OCI-LY7 (cell line): ENCODE data around the gene NRCAM. TPM values are rescaled to one million over a fixed set of nuclear protein-coding genes. Genes with fewer than 3 reads are reported as not detected.

Source experiments
- BruUV-seq: library from RNA; stranded (reverse); fragments of 400-500 nt; replicated peaks from 2 replicates; lab custom pipeline; 2021; lab: Mats Ljungman, UMichigan
- CTCF ChIA-PET: fragments of 300-600 bp; sonication (Branson Sonifier 250); formaldehyde crosslinking; loops from one replicate; lab custom pipeline; 2022; ENCODE audit warnings: antibody characterized with exemption; ENCODE audit not compliant: unreplicated experiment; lab: Charles Lee
- POLR2A ChIA-PET: fragments of 300-600 bp; sonication (Branson Sonifier 250); formaldehyde crosslinking; loops from one replicate; lab custom pipeline; 2022; ENCODE audit warnings: antibody characterized with exemption; lab: Charles Lee
- DNase-seq: peaks from one replicate; pipeline ENCODE4 v3.0.0-alpha.2; 2015; ENCODE audit warnings: low spot score
- H2AFZ ChIP-seq: fragments of 200-600 bp; sonication (generic), shearing (Covaris generic); 2 replicates; pipeline ENCODE4 v1.6.1; 2014; ENCODE audit warnings: mild to moderate bottlenecking, antibody characterized with exemption, low read length, moderate library complexity
- H3K27ac ChIP-seq: fragments of 200-600 bp; sonication (generic); 2 replicates; pipeline ENCODE4 v1.5.1; 2014; ENCODE audit warnings: mixed run types, low read depth, mild to moderate bottlenecking, moderate library complexity, low read length, inconsistent platforms; ENCODE audit not compliant: poor library complexity, severe bottlenecking
- H3K36me3 ChIP-seq: fragments of 200-600 bp; sonication (generic); 2 replicates; pipeline ENCODE4 v1.6.1; 2014; ENCODE audit warnings: mild to moderate bottlenecking, antibody characterized with exemption, low read length, moderate library complexity, mixed read lengths; ENCODE audit not compliant: insufficient read depth
- H3K4me1 ChIP-seq: fragments of 200-600 bp; sonication (generic); 2 replicates; pipeline ENCODE4 v1.5.1; 2014; ENCODE audit warnings: mild to moderate bottlenecking, low read length; ENCODE audit not compliant: insufficient read depth, poor library complexity, severe bottlenecking
- H3K4me2 ChIP-seq: fragments of 200-600 bp; sonication (generic); 2 replicates; pipeline ENCODE4 v1.6.1; 2014; ENCODE audit warnings: mild to moderate bottlenecking, low read length
- H3K4me3 ChIP-seq: fragments of 200-600 bp; sonication (generic); 2 replicates; pipeline ENCODE4 v1.5.1; 2014; ENCODE audit warnings: mild to moderate bottlenecking, low read depth, low read length; ENCODE audit not compliant: poor library complexity, severe bottlenecking
- H3K79me2 ChIP-seq: fragments of 200-600 bp; sonication (generic); 2 replicates; pipeline ENCODE4 v1.6.1; 2016; ENCODE audit warnings: low read depth, mild to moderate bottlenecking, low read length, moderate library complexity, mixed read lengths; ENCODE audit not compliant: insufficient read depth
- H3K9me2 ChIP-seq: fragments of 200-600 bp; sonication (generic); 2 replicates; pipeline ENCODE4 v1.6.1; 2016; ENCODE audit warnings: mild to moderate bottlenecking, low read length, mixed read lengths; ENCODE audit not compliant: insufficient read depth
- H3K9me3 ChIP-seq: fragments of 200-600 bp; sonication (generic); 2 replicates; pipeline ENCODE4 v1.6.1; 2014; ENCODE audit warnings: mild to moderate bottlenecking, mixed run types, low read length, mixed read lengths
- H4K20me1 ChIP-seq: fragments of 200-600 bp; sonication (generic); 2 replicates; pipeline ENCODE4 v1.6.1; 2014; ENCODE audit warnings: mild to moderate bottlenecking, antibody characterized with exemption, low read length, moderate library complexity, mixed read lengths; ENCODE audit not compliant: insufficient read depth
- CTCF ChIP-seq: fragments of 200-600 bp; sonication (generic); conservative IDR thresholded peaks from 2 replicates; pipeline ENCODE4 v1.5.1; 2014; ENCODE audit warnings: mild to moderate bottlenecking, antibody characterized with exemption, low read length, moderate library complexity, mixed read lengths
- EZH2phosphoT487 ChIP-seq: fragments of 200-600 bp; sonication (generic); IDR thresholded peaks from 2 replicates; pipeline ENCODE4 v1.6.1; 2018; ENCODE audit warnings: low read depth, borderline replicate concordance, mild to moderate bottlenecking, mixed run types, antibody characterized with exemption, low read length, moderate library complexity, mixed read lengths
- intact Hi-C: fragments of 100-400 bp; cut with micrococcal nuclease; formaldehyde crosslinking; loops from one replicate; pipeline ENCODE4 v1.10.0; 2022; ENCODE audit not compliant: unreplicated experiment
- total RNA-seq, 2 experiments: library from RNA; depleted of rRNA in 1 of 2; stranded (reverse); fragments of >200 nt in 1 of 2; shearing (Covaris generic) in 1 of 2; gene quantifications; 2 replicates each; pipeline ENCODE4 v1.2.3, GENCODE V29; 2014 to 2022

The NRCAM gene
- total RNA-seq, 2 experiments from 2014 or later, result not detected

- TF ChIP-seq EZH2phosphoT487 (no peak), CTCF (no peak)
- H3K9me2 ChIP-seq, result no peaks in the 10 kb centered on the region
- POLR2A ChIA-PET, result no interaction called here
- no TSS peak for BruUV-seq
- H3K4me3 ChIP-seq, result no peak overlapping the region
- no peaks in the 10 kb centered on the region for H3K79me2 ChIP-seq
- H3K4me1 ChIP-seq, result peaks cover 17% of the 10 kb centered on the region
- DNase-seq, result no peak
- intact Hi-C loops, result no loop called here
- H3K36me3 ChIP-seq, result no peaks in the 10 kb centered on the region
- H3K4me2 ChIP-seq, result no peak overlapping the region
- CTCF ChIA-PET, result no interaction called here
- H3K9me3 ChIP-seq, result no peaks in the 10 kb centered on the region; the same call in 1 of the 2 replicates
- H4K20me1 ChIP-seq, result no peaks in the 10 kb centered on the region
- H3K27ac ChIP-seq, result no peak overlapping the region
- H2AFZ ChIP-seq, result no peak overlapping the region
Measured at GRCh38 chr7:108200326-108200725, 255.9 kb downstream of the NRCAM start.

GRCh38 chr7:108197371-108198091, 258.7 kb downstream of the NRCAM start:
- no peak overlapping the region for H2AFZ ChIP-seq
- H3K9me2 ChIP-seq, result no peaks in the 10 kb centered on the region
- H3K9me3 ChIP-seq, result no peaks in the 10 kb centered on the region; the same call in 1 of the 2 replicates
- no peak overlapping the region for H3K4me3 ChIP-seq
- no peaks in the 10 kb centered on the region for H4K20me1 ChIP-seq
- TF ChIP-seq EZH2phosphoT487 (no peak), CTCF (no peak)
- H3K36me3 ChIP-seq, result no peaks in the 10 kb centered on the region
- intact Hi-C loops, result no loop called here
- no peak for DNase-seq
- no TSS peak for BruUV-seq
- peaks cover under 1% of the 10 kb centered on the region for H3K4me1 ChIP-seq
- no peaks in the 10 kb centered on the region for H3K79me2 ChIP-seq
- ChIA-PET CTCF (no interaction called here), POLR2A (interaction anchor here (0.9 kb wide), 1 partner anchor 97 kb away, joined by 3 read pairs; no protein-coding TSS in a partner anchor)
- no peak overlapping the region for H3K27ac ChIP-seq
- no peak overlapping the region for H3K4me2 ChIP-seq

- intact Hi-C loops, result no loop called here
- Histone ChIP-seq H3K9me2 (no peaks in the 10 kb centered on the region), H3K4me1 (no peaks in the 10 kb centered on the region), H2AFZ (no peak overlapping the region), H3K9me3 (no peaks in the 10 kb centered on the region; the same call in 1 of the 2 replicates), H4K20me1 (no peaks in the 10 kb centered on the region), H3K4me3 (no peak overlapping the region), H3K4me2 (no peak overlapping the region), H3K79me2 (no peaks in the 10 kb centered on the region), H3K36me3 (no peaks in the 10 kb centered on the region), H3K27ac (no peak overlapping the region)
- ChIA-PET CTCF (no interaction called here), POLR2A (no interaction called here)
- no peak for TF ChIP-seq CTCF
- TF ChIP-seq EZH2phosphoT487, result no peak
- BruUV-seq, result no TSS peak
- DNase-seq, result no peak
Measured at GRCh38 chr7:108196004-108196403, 260.2 kb downstream of the NRCAM start.
